OCI-LY1 (cell line): ENCODE data around the gene ANKRD34A.

Experiments
- H2AFZ ChIP-seq: fragments of 200-600 bp; sonication (generic), shearing (Covaris generic); 2 replicates; pipeline ENCODE4 v1.6.0; 2014; ENCODE audit warnings: antibody characterized with exemption, mild to moderate bottlenecking, low read length
- H3F3A ChIP-seq: fragments of 200-600 bp; sonication (generic), shearing (Covaris generic); 2 replicates; pipeline ENCODE4 v1.6.0; 2014; ENCODE audit warnings: mild to moderate bottlenecking, antibody characterized with exemption, low read length, moderate library complexity; ENCODE audit not compliant: insufficient read depth
- H3K27ac ChIP-seq: fragments of 200-600 bp; sonication (generic); 2 replicates; pipeline ENCODE4 v1.5.1; 2014; ENCODE audit warnings: low read length, mixed run types, mild to moderate bottlenecking, low read depth; ENCODE audit not compliant: poor library complexity, severe bottlenecking
- H3K27me3 ChIP-seq: fragments of 200-600 bp; sonication (generic); 2 replicates; pipeline ENCODE4 v1.6.0; 2014; ENCODE audit warnings: antibody characterized with exemption, mild to moderate bottlenecking, low read length, moderate library complexity; ENCODE audit not compliant: insufficient read depth
- H3K36me3 ChIP-seq: fragments of 200-600 bp; sonication (generic); 2 replicates; pipeline ENCODE4 v1.6.1; 2014; ENCODE audit warnings: mild to moderate bottlenecking, antibody characterized with exemption, low read length, moderate library complexity, mixed read lengths; ENCODE audit not compliant: insufficient read depth
- H3K4me1 ChIP-seq: fragments of 200-600 bp; sonication (generic); 2 replicates; pipeline ENCODE4 v1.5.1; 2014; ENCODE audit warnings: mild to moderate bottlenecking, low read length, moderate library complexity; ENCODE audit not compliant: insufficient read depth, severe bottlenecking
- H3K4me2 ChIP-seq: fragments of 200-600 bp; sonication (generic), shearing (Covaris generic); 2 replicates; pipeline ENCODE4 v1.6.1; 2014; ENCODE audit warnings: low read length
- H3K4me3 ChIP-seq: fragments of 200-600 bp; sonication (generic); 2 replicates; pipeline ENCODE4 v1.5.1; 2014; ENCODE audit warnings: low read length, low read depth, mild to moderate bottlenecking, mixed read lengths; ENCODE audit not compliant: poor library complexity, severe bottlenecking
- H3K79me2 ChIP-seq: fragments of 200-600 bp; shearing (Covaris generic); 2 replicates; pipeline ENCODE4 v1.6.1; 2016; ENCODE audit warnings: mixed run types, low read length, mixed read lengths; ENCODE audit not compliant: insufficient read depth
- H3K9ac ChIP-seq: fragments of 200-600 bp; sonication (generic), shearing (Covaris generic); 2 replicates; pipeline ENCODE4 v1.6.1; 2014; ENCODE audit warnings: mild to moderate bottlenecking, low read length, mixed read lengths
- H3K9me2 ChIP-seq: fragments of 200-600 bp; sonication (generic), shearing (Covaris generic); 2 replicates; pipeline ENCODE4 v1.6.1; 2014; ENCODE audit warnings: low read depth, mild to moderate bottlenecking, low read length, mixed read lengths
- H3K9me3 ChIP-seq: fragments of 200-600 bp; shearing (Covaris generic); 2 replicates; pipeline ENCODE4 v1.6.1; 2014; ENCODE audit warnings: low read length, mixed read lengths
- H4K20me1 ChIP-seq: fragments of 200-600 bp; sonication (generic), shearing (Covaris generic); 2 replicates; pipeline ENCODE4 v1.6.0; 2016; ENCODE audit warnings: mild to moderate bottlenecking, low read length; ENCODE audit not compliant: insufficient read depth
- CTCF ChIP-seq: fragments of 200-600 bp; sonication (generic), shearing (Covaris generic); IDR thresholded peaks from 2 replicates; pipeline ENCODE4 v1.5.1; 2017; ENCODE audit warnings: mild to moderate bottlenecking, antibody characterized with exemption, low read length, moderate library complexity, mixed read lengths
- EZH2 ChIP-seq: fragments of 200-600 bp; sonication (generic), shearing (Covaris generic); IDR thresholded peaks from 2 replicates; pipeline ENCODE4 v1.8.0; 2017; ENCODE audit warnings: borderline replicate concordance, mixed run types, mild to moderate bottlenecking, antibody characterized with exemption, low read length, moderate library complexity, mixed read lengths

Gene ANKRD34A

DNA sequence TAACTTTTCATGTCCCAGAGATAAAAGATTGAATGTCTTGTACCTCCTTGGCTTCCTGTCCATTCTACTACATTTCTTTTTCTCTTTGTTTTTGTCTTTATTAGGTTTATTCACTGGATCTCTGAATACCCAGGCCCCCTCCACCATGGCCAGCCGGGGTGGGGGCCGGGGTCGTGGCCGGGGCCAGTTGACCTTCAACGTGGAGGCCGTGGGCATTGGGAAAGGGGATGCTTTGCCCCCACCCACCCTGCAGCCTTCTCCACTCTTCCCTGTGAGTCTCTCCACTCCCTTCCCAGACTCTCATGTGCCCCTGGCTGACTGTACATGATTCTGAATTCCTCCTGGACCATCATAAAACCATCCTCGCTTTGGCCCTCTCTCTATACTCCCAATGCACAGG lies 10.3 kb upstream of the ANKRD34A start:
- H3K79me2 ChIP-seq, result no peaks in the 10 kb centered on the region
- peaks cover 28% of the 10 kb centered on the region for H3K4me1 ChIP-seq
- H3K9ac ChIP-seq, result no peak overlapping the region
- H3K27ac ChIP-seq, result no peak overlapping the region
- H4K20me1 ChIP-seq, result no peaks in the 10 kb centered on the region
- no peaks in the 10 kb centered on the region for H3F3A ChIP-seq
- no peaks in the 10 kb centered on the region for H3K9me3 ChIP-seq
- no peak overlapping the region for H3K4me3 ChIP-seq
- H3K9me2 ChIP-seq, result no peaks in the 10 kb centered on the region
- H2AFZ ChIP-seq, result no peak overlapping the region
- no peaks in the 10 kb centered on the region for H3K27me3 ChIP-seq
- TF ChIP-seq EZH2 (no peak), CTCF (no peak)
- peaks cover 5% of the 10 kb centered on the region; the same call in 1 of the 2 replicates for H3K36me3 ChIP-seq
- no peak overlapping the region for H3K4me2 ChIP-seq

DNA sequence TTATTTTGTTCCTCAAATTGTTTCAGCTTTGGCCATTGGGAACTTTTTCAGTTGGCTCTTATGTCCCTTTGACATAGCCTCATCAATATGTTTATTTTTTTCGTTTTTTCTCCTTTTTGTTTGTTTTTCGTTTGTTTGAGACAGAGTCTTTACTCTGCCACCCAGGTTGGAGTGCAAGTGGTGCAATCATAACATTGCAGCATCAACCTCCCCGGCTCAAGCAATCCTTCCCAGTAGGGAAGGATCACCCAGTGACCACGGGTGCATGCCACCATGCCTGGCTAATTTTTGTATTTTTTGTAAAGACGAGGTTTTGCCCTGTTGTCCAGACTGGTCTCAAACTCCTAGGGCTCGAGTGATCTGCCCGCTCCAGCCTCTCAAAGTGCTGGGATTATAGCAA lies 8.2 kb upstream of the ANKRD34A start:
- Histone ChIP-seq H3K27me3 (no peaks in the 10 kb centered on the region), H3K4me2 (no peak overlapping the region), H3K9ac (no peak overlapping the region), H3K27ac (peak overlapping the region; percentile 4), H3K36me3 (peaks cover 2% of the 10 kb centered on the region), H3K4me1 (peaks cover 7% of the 10 kb centered on the region), H4K20me1 (no peaks in the 10 kb centered on the region), H3K9me3 (peaks cover 2% of the 10 kb centered on the region; the same call in 1 of the 2 replicates), H3K79me2 (no peaks in the 10 kb centered on the region; the same call in 1 of the 2 replicates), H3K9me2 (no peaks in the 10 kb centered on the region), H3F3A (no peaks in the 10 kb centered on the region), H2AFZ (no peak overlapping the region), H3K4me3 (no peak overlapping the region)
- TF ChIP-seq CTCF (no peak), EZH2 (no peak)

GRCh38 chr1:145967288-145967687 lies 2.9 kb upstream of the ANKRD34A start:
- Histone ChIP-seq H3K79me2 (no peaks in the 10 kb centered on the region; the same call in 1 of the 2 replicates), H3K27me3 (no peaks in the 10 kb centered on the region), H2AFZ (no peak overlapping the region), H4K20me1 (no peaks in the 10 kb centered on the region), H3K36me3 (peaks cover 7% of the 10 kb centered on the region), H3K4me3 (no peak overlapping the region), H3K4me2 (no peak overlapping the region), H3K9me2 (no peaks in the 10 kb centered on the region), H3K9ac (no peak overlapping the region), H3F3A (no peaks in the 10 kb centered on the region), H3K27ac (no peak overlapping the region), H3K4me1 (peaks cover 23% of the 10 kb centered on the region), H3K9me3 (peaks cover 6% of the 10 kb centered on the region; the same call in 1 of the 2 replicates)
- TF ChIP-seq EZH2 (no peak), CTCF (no peak)
